Nephron (organoid): ENCODE results near the gene TMEM192.

Source experiments
- H3K27ac Mint-ChIP-seq, 3 experiments: 2 replicates each; pipeline ENCODE4 v1.8.0; 2020; ENCODE audit warnings: mixed read lengths in 3 of 3, mild to moderate bottlenecking in 2 of 3, moderate library complexity in 1 of 3
- H3K27me3 Mint-ChIP-seq: 2 replicates; pipeline ENCODE4 v1.8.0; 2021; ENCODE audit warnings: low read depth, mild to moderate bottlenecking, moderate library complexity, mixed read lengths
- H3K36me3 Mint-ChIP-seq: 2 replicates; pipeline ENCODE4 v1.8.0; 2020; ENCODE audit warnings: low read depth, mixed read lengths
- H3K4me1 Mint-ChIP-seq: 2 replicates; pipeline ENCODE4 v1.8.0; 2020; ENCODE audit warnings: mixed read lengths
- H3K4me3 Mint-ChIP-seq, 3 experiments: 2 replicates each; pipeline ENCODE4 v1.8.0; 2020; ENCODE audit warnings: mild to moderate bottlenecking in 3 of 3, mixed read lengths in 3 of 3, moderate library complexity in 2 of 3
- H3K9me3 Mint-ChIP-seq: 2 replicates; pipeline ENCODE4 v1.8.0; 2020; ENCODE audit warnings: mixed read lengths
- CTCF ChIP-seq, 3 experiments: fragments of 200-600 bp; sonication (generic); IDR thresholded peaks; one replicate each; pipeline ENCODE4 v1.5.0; 2021; ENCODE audit warnings: antibody characterized with exemption in 3 of 3; ENCODE audit not compliant: unreplicated experiment in 3 of 3

The TMEM192 gene

DNA sequence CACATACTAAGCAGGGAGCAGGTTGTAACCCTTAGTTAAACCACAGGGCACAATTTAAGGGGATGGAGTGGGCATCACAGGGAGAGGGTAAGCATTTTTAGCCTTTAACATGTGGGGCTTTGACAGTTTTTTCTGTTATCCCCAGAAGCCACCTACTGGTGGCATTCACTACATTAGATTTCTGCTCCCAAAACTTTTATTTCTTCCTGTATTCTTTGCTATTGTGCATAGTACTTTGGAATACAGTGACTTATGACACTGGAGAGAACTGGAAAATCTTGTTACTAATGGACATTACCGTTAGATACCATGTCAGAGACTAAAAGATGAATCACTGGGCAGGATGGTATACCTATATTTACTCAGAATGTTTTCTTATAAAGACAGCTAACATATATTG, 51.7 kb downstream of the TMEM192 start:
- H3K36me3 Mint-ChIP-seq, result no peaks in the 10 kb centered on the region
- H3K4me3 Mint-ChIP-seq, result no peak overlapping the region
- no peaks in the 10 kb centered on the region for H3K9me3 Mint-ChIP-seq
- TF ChIP-seq CTCF (IDR thresholded peaks at IDR 0.05; ENCODE audit: unreplicated experiment in 3 of 3), result peak; percentile 19 to 46 (median 42)
- H3K27ac Mint-ChIP-seq, result no peak overlapping the region
- H3K27me3 Mint-ChIP-seq, result no peaks in the 10 kb centered on the region
- H3K4me1 Mint-ChIP-seq, result peaks cover 27% of the 10 kb centered on the region

DNA sequence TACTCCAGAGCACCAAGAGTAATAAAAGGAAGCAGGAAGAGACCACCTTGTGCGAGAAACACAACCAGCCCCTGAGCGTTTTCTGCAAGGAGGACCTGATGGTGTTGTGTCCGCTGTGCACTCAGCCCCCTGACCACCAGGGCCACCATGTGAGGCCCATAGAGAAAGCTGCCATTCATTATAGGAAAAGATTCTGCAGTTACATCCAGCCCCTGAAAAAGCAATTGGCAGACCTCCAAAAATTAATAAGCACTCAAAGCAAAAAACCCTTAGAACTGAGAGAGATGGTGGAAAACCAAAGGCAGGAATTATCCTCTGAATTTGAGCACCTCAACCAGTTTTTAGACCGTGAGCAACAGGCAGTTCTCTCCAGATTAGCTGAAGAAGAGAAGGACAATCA, 53.3 kb downstream of the TMEM192 start:
- H3K9me3 Mint-ChIP-seq, result no peaks in the 10 kb centered on the region
- H3K36me3 Mint-ChIP-seq, result no peaks in the 10 kb centered on the region
- peak overlapping the region in 2 of 3 experiments; percentile 22 to 90 for H3K27ac Mint-ChIP-seq
- no peak overlapping the region for H3K4me3 Mint-ChIP-seq
- peaks cover 27% of the 10 kb centered on the region for H3K4me1 Mint-ChIP-seq
- no peak for TF ChIP-seq CTCF (IDR thresholded peaks at IDR 0.05; ENCODE audit: unreplicated experiment in 3 of 3)
- peaks cover 3% of the 10 kb centered on the region for H3K27me3 Mint-ChIP-seq

GRCh38 chr4:165058666-165059065, 54.0 kb downstream of the TMEM192 start:
- H3K9me3 Mint-ChIP-seq, result no peaks in the 10 kb centered on the region
- peaks cover 27% of the 10 kb centered on the region for H3K4me1 Mint-ChIP-seq
- H3K27ac Mint-ChIP-seq, result peak overlapping the region; percentile 34 to 90 (median 77)
- TF ChIP-seq CTCF (IDR thresholded peaks at IDR 0.05; ENCODE audit: unreplicated experiment in 3 of 3), result no peak
- H3K36me3 Mint-ChIP-seq, result no peaks in the 10 kb centered on the region
- H3K27me3 Mint-ChIP-seq, result peaks cover 3% of the 10 kb centered on the region
- peak overlapping the region in 1 of 3 experiments; percentile 24 for H3K4me3 Mint-ChIP-seq

GRCh38 chr4:165055601-165056000, 57.1 kb downstream of the TMEM192 start:
- Mint-ChIP-seq H3K27ac (no peak overlapping the region), H3K36me3 (no peaks in the 10 kb centered on the region), H3K9me3 (no peaks in the 10 kb centered on the region), H3K27me3 (peaks cover 3% of the 10 kb centered on the region), H3K4me1 (peaks cover 24% of the 10 kb centered on the region), H3K4me3 (no peak overlapping the region)
- TF ChIP-seq CTCF (IDR thresholded peaks at IDR 0.05; ENCODE audit: unreplicated experiment in 3 of 3), result no peak

DNA sequence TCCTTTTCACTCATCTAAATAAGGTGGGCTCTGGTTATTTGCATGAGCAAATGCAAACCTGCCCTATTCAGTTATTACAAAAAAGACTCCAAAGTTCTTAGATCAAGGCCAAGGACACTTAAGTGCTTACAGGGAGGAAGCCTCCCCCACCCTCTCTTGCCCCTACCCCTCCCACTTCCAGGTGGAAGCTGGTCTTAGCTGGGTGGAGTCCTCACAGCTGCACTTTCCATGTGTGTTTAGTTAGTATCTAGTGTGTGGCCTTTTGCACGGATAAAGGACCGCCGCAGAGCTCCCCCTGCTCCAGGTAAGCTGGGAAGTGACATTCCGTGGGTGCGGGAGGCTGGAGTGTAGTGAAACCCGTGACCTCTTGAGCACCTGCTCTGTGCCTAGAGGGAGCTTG, 59.0 kb downstream of the TMEM192 start, which contains the start of gene TRIM75:
Gene TRIM75, plus strand, starts transcription at position 222 of the 400 bp plus-strand sequence. CDS start 5,282 bp downstream, outside the sequence.
- Mint-ChIP-seq H3K9me3 (no peaks in the 10 kb centered on the region), H3K4me3 (no peak within 1 kb of the TSS), H3K27me3 (peaks cover 3% of the 10 kb centered on the region), H3K36me3 (no peaks in the 10 kb centered on the region), H3K4me1 (peaks cover 5% of the 10 kb centered on the region), H3K27ac (no peak within 1 kb of the TSS)
- no peak for TF ChIP-seq CTCF (IDR thresholded peaks at IDR 0.05; ENCODE audit: unreplicated experiment in 3 of 3)

DNA sequence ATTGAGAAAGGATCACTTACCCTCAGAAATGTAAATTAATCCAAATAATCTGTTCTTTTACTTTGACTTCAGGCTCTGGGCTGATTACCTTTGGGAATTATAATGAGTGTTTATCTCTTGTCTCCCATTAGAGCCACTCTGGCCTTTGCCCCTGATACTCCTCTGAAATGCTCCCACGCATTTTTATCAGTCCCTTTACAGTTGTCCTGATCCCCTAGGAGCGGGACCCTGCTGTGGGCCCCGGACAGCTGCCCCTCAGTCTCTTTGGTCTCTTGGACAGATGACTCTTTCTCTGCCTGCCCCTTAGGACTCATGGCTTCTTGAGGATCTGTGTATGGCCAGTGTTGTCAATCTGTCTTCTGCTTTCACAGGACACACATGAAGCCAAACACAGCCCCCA, 60.0 kb downstream of the TMEM192 start:
- TF ChIP-seq CTCF (IDR thresholded peaks at IDR 0.05; ENCODE audit: unreplicated experiment in 3 of 3), result no peak
- Mint-ChIP-seq H3K9me3 (no peaks in the 10 kb centered on the region), H3K36me3 (no peaks in the 10 kb centered on the region), H3K27ac (no peak overlapping the region), H3K4me3 (no peak overlapping the region), H3K4me1 (no peaks in the 10 kb centered on the region), H3K27me3 (peaks cover 3% of the 10 kb centered on the region)
